WTC11 (cell line): ENCODE data around the gene GPX5. TPM values are rescaled to one million over a fixed set of nuclear protein-coding genes. Genes with fewer than 3 reads are reported as not detected.
A peak's percentile ranks its signal among the peaks of the same experiment; 100 is the strongest.

ENCODE experiments used
- ATAC-seq: fragments of 200-7000 bp; cut with Tn5 transposase; 2 replicates; pipeline ENCODE4 v1.10.0; 2021; ENCODE audit warnings: mild to moderate bottlenecking, moderate library complexity
- CTCF ChIA-PET: fragments of 300-600 bp; sonication (Branson Sonifier 250); formaldehyde crosslinking; loops from one replicate; lab custom pipeline; 2021; ENCODE audit warnings: antibody characterized with exemption; lab: Charles Lee
- POLR2A ChIA-PET: fragments of 350-600 bp; sonication (Branson Sonifier 250); formaldehyde crosslinking; loops from one replicate; lab custom pipeline; 2021; ENCODE audit warnings: antibody characterized with exemption; lab: Charles Lee
- DNase-seq: peaks from one replicate; pipeline ENCODE4 v3.0.0; 2021; ENCODE audit warnings: low spot score
- H3K27ac Mint-ChIP-seq: 2 replicates; pipeline ENCODE4 v1.8.0; 2021; ENCODE audit warnings: mixed read lengths
- H3K27me3 Mint-ChIP-seq: 2 replicates; pipeline ENCODE4 v1.8.0; 2021; ENCODE audit warnings: low read depth, mild to moderate bottlenecking, moderate library complexity, mixed read lengths
- H3K36me3 Mint-ChIP-seq: 2 replicates; pipeline ENCODE4 v1.8.0; 2021; ENCODE audit warnings: mixed read lengths
- H3K4me1 Mint-ChIP-seq: 2 replicates; pipeline ENCODE4 v1.8.0; 2022; ENCODE audit warnings: mixed read lengths
- H3K4me3 Mint-ChIP-seq: 2 replicates; pipeline ENCODE4 v1.8.0; 2021; ENCODE audit warnings: mild to moderate bottlenecking, moderate library complexity, mixed read lengths
- H3K9me3 Mint-ChIP-seq: 2 replicates; pipeline ENCODE4 v1.8.0; 2021; ENCODE audit warnings: mixed read lengths
- CBFB ChIP-seq: sonication (generic); formaldehyde crosslinking; IDR thresholded peaks from 2 replicates; pipeline ENCODE4 v1.8.1; 2022; ENCODE audit warnings: mild to moderate bottlenecking, low read depth, missing genetic modification reagents
- CREB1 ChIP-seq: sonication (generic); formaldehyde crosslinking; IDR thresholded peaks from 2 replicates; pipeline ENCODE4 v1.8.0; 2023; ENCODE audit warnings: mild to moderate bottlenecking, missing genetic modification reagents
- CREM ChIP-seq: sonication (generic); formaldehyde crosslinking; IDR thresholded peaks from 2 replicates; pipeline ENCODE4 v1.8.1; 2022; ENCODE audit warnings: mild to moderate bottlenecking, missing genetic modification reagents, moderate library complexity
- E2F4 ChIP-seq: sonication (generic); formaldehyde crosslinking; IDR thresholded peaks from 2 replicates; pipeline ENCODE4 v1.8.1; 2022; ENCODE audit warnings: low read depth, mild to moderate bottlenecking, moderate library complexity, missing genetic modification reagents, borderline replicate concordance
- EMX1 ChIP-seq: fragments of 250-450 bp; sonication (Bioruptor Pico); IDR thresholded peaks from 2 replicates; pipeline ENCODE4 v1.8.0; 2021; ENCODE audit warnings: mild to moderate bottlenecking
- ETV6 ChIP-seq: sonication (generic); formaldehyde crosslinking; IDR thresholded peaks from 2 replicates; pipeline ENCODE4 v1.8.1; 2022; ENCODE audit warnings: mild to moderate bottlenecking, missing genetic modification reagents
- FOXJ3 ChIP-seq: sonication (generic); formaldehyde crosslinking; IDR thresholded peaks from 2 replicates; pipeline ENCODE4 v1.9.0; 2021; ENCODE audit warnings: missing genetic modification reagents, mild to moderate bottlenecking, borderline replicate concordance
- FOXP4 ChIP-seq: sonication (generic); formaldehyde crosslinking; IDR thresholded peaks from 2 replicates; pipeline ENCODE4 v1.8.0; 2022; ENCODE audit warnings: mild to moderate bottlenecking, missing genetic modification reagents
- GABPB1 ChIP-seq: sonication (generic); formaldehyde crosslinking; IDR thresholded peaks from 2 replicates; pipeline ENCODE4 v1.8.1; 2023; ENCODE audit warnings: mild to moderate bottlenecking, missing genetic modification reagents
- MLX ChIP-seq: sonication (generic); formaldehyde crosslinking; IDR thresholded peaks from 2 replicates; pipeline ENCODE4 v1.8.1; 2023; ENCODE audit warnings: mild to moderate bottlenecking, missing genetic modification reagents, moderate library complexity
- NFYB ChIP-seq: sonication (generic); formaldehyde crosslinking; conservative IDR thresholded peaks from 2 replicates; pipeline ENCODE4 v1.8.0; 2022; ENCODE audit warnings: low read depth, missing genetic modification reagents
- NR1H2 ChIP-seq: sonication (generic); formaldehyde crosslinking; IDR thresholded peaks from 2 replicates; pipeline ENCODE4 v1.9.0; 2021; ENCODE audit warnings: mild to moderate bottlenecking, moderate library complexity, missing genetic modification reagents
- NR3C1 ChIP-seq: sonication (generic); formaldehyde crosslinking; conservative IDR thresholded peaks from 2 replicates; pipeline ENCODE4 v1.8.1; 2023; ENCODE audit warnings: low read depth, mild to moderate bottlenecking, missing genetic modification reagents
- PREB ChIP-seq: sonication (generic); formaldehyde crosslinking; IDR thresholded peaks from 2 replicates; pipeline ENCODE4 v1.8.1; 2022; ENCODE audit warnings: mild to moderate bottlenecking, missing genetic modification reagents, moderate library complexity, borderline replicate concordance
- RELA ChIP-seq: sonication (generic); formaldehyde crosslinking; IDR thresholded peaks from 2 replicates; pipeline ENCODE4 v1.8.1; 2022; ENCODE audit warnings: missing genetic modification reagents, mild to moderate bottlenecking, borderline replicate concordance
- SMAD4 ChIP-seq: sonication (generic); formaldehyde crosslinking; IDR thresholded peaks from 2 replicates; pipeline ENCODE4 v1.8.0; 2022; ENCODE audit warnings: mild to moderate bottlenecking, missing genetic modification reagents
- TP53 ChIP-seq: sonication (generic); formaldehyde crosslinking; IDR thresholded peaks from 2 replicates; pipeline ENCODE4 v1.8.1; 2023; ENCODE audit warnings: mild to moderate bottlenecking, missing genetic modification reagents
- ZNF121 ChIP-seq: sonication (generic); formaldehyde crosslinking; IDR thresholded peaks from 2 replicates; pipeline ENCODE4 v1.8.0; 2023; ENCODE audit warnings: missing genetic modification reagents
- ZNF138 ChIP-seq: sonication (generic); formaldehyde crosslinking; conservative IDR thresholded peaks from 2 replicates; pipeline ENCODE4 v1.8.1; 2022; ENCODE audit warnings: mild to moderate bottlenecking, moderate library complexity, missing genetic modification reagents
- ZNF219 ChIP-seq: sonication (generic); formaldehyde crosslinking; IDR thresholded peaks from 2 replicates; pipeline ENCODE4 v1.8.0; 2023; ENCODE audit warnings: missing genetic modification reagents, mild to moderate bottlenecking, borderline replicate concordance
- ZNF423 ChIP-seq: fragments of 250-450 bp; sonication (Bioruptor Pico); IDR thresholded peaks from 2 replicates; pipeline ENCODE4 v2.1.2; 2022; ENCODE audit warnings: mild to moderate bottlenecking, moderate library complexity
- ZNF425 ChIP-seq: fragments of 250-450 bp; sonication (Bioruptor Pico); conservative IDR thresholded peaks from 2 replicates; pipeline ENCODE4 v1.9.0; 2021; ENCODE audit warnings: mild to moderate bottlenecking
- ZSCAN18 ChIP-seq: fragments of 250-450 bp; sonication (Bioruptor Pico); IDR thresholded peaks from 2 replicates; pipeline ENCODE4 v2.1.2; 2022; ENCODE audit warnings: mild to moderate bottlenecking, moderate library complexity
- total RNA-seq: library from RNA; stranded (reverse); gene quantifications from 3 replicates; pipeline ENCODE4 v1.2.3, GENCODE V29; 2021

The GPX5 gene
- total RNA-seq, 1 experiment from 2014 or later: not detected

- TF ChIP-seq RELA (CRISPR knock-in tag): no peak
- TF ChIP-seq FOXP4 (CRISPR knock-in tag): no peak
- TF ChIP-seq CREM: no peak
- no peak for TF ChIP-seq ETV6 (CRISPR knock-in tag)
- no peak for TF ChIP-seq NR1H2
- no peak for TF ChIP-seq E2F4 (CRISPR knock-in tag)
- TF ChIP-seq NR3C1 (CRISPR knock-in tag): no peak
- TF ChIP-seq PREB: no peak
Measured at GRCh38 chr6:28491984-28492317, 33.7 kb upstream of the GPX5 start (continued).

- Mint-ChIP-seq H3K4me1 (peaks cover 8% of the 10 kb centered on the region), H3K27me3 (no peaks in the 10 kb centered on the region; the same call in 1 of the 2 replicates), H3K4me3 (no peak overlapping the region), H3K36me3 (no peaks in the 10 kb centered on the region), H3K9me3 (0 out of 2 replicates have a peak, but pooled peaks cover 6% of the 10 kb centered on the region), H3K27ac (no peak overlapping the region)
- POLR2A ChIA-PET: no interaction called here
- CTCF ChIA-PET: interaction anchor here (0.7 to 2.4 kb wide), 6 partner anchors 21 to 138 kb away, joined by 3 to 11 read pairs (median 6); no protein-coding TSS in a partner anchor
- TF ChIP-seq ZNF121 (peak; percentile 73; the same call in 1 of the 2 replicates), CBFB (CRISPR knock-in tag) (no peak), ZNF219 (CRISPR knock-in tag) (no peak)
- no peak for DNase-seq
- ATAC-seq: no peak
Measured at GRCh38 chr6:28496099-28496779, 29.4 kb upstream of the GPX5 start.

- H3K4me3 Mint-ChIP-seq: no peak overlapping the region
- ChIA-PET CTCF (interaction anchor here (0.6 to 2.2 kb wide), 2 partner anchors 45 to 297 kb away, joined by 3 to 10 read pairs; no protein-coding TSS in a partner anchor), POLR2A (no interaction called here)
- no peak for TF ChIP-seq ZNF219 (CRISPR knock-in tag)
- TF ChIP-seq CREB1 (CRISPR knock-in tag): no peak
- no peak for TF ChIP-seq FOXJ3 (CRISPR knock-in tag)
- no peak for TF ChIP-seq EMX1 (CRISPR knock-in tag)
- no peak for TF ChIP-seq TP53 (CRISPR knock-in tag)
- TF ChIP-seq GABPB1 (CRISPR knock-in tag): no peak
- TF ChIP-seq MLX (CRISPR knock-in tag): no peak
- TF ChIP-seq ZNF423 (CRISPR knock-in tag): no peak
- TF ChIP-seq ZNF425: no peak
- no peak for TF ChIP-seq NFYB
- TF ChIP-seq ETV6 (CRISPR knock-in tag): no peak
- TF ChIP-seq ZSCAN18 (CRISPR knock-in tag): no peak
- TF ChIP-seq ZNF138: no peak
- TF ChIP-seq SMAD4 (CRISPR knock-in tag): no peak
- peaks cover 4% of the 10 kb centered on the region; the same call in 1 of the 2 replicates for H3K36me3 Mint-ChIP-seq
- H3K4me1 Mint-ChIP-seq: no peaks in the 10 kb centered on the region
- ATAC-seq (no peak), DNase-seq (no peak)
- no peak overlapping the region for H3K27ac Mint-ChIP-seq
- no peaks in the 10 kb centered on the region; the same call in 1 of the 2 replicates for H3K27me3 Mint-ChIP-seq
- 0 out of 2 replicates have a peak, but pooled peaks cover 6% of the 10 kb centered on the region for H3K9me3 Mint-ChIP-seq
Measured at GRCh38 chr6:28497306-28497705, 28.4 kb upstream of the GPX5 start.
